Loucy (cell line): ENCODE results near the gene ARMC6.

Experiments
- H2AFZ ChIP-seq: fragments of 200-600 bp; sonication (generic); 2 replicates; pipeline ENCODE4 v1.6.0; 2016; ENCODE audit warnings: antibody characterized with exemption, mild to moderate bottlenecking, low read length, moderate library complexity
- H3F3A ChIP-seq: fragments of 200-600 bp; 2 replicates; pipeline ENCODE4 v1.6.0; 2016; ENCODE audit warnings: antibody characterized with exemption, low read depth, mild to moderate bottlenecking
- H3K27me3 ChIP-seq: fragments of 200-600 bp; sonication (generic); 2 replicates; pipeline ENCODE4 v1.6.1; 2014; ENCODE audit warnings: low read length, mild to moderate bottlenecking; ENCODE audit not compliant: insufficient read depth, poor library complexity, severe bottlenecking
- H3K36me3 ChIP-seq: fragments of 200-600 bp; sonication (generic); 2 replicates; pipeline ENCODE4 v1.6.1; 2016; ENCODE audit warnings: low read length; ENCODE audit not compliant: insufficient read depth
- H3K4me1 ChIP-seq: fragments of 200-600 bp; sonication (generic); 2 replicates; pipeline ENCODE4 v1.5.1; 2014; ENCODE audit warnings: low read length, mild to moderate bottlenecking; ENCODE audit not compliant: insufficient read depth, poor library complexity, severe bottlenecking
- H3K4me2 ChIP-seq: fragments of 200-600 bp; sonication (generic); 2 replicates; pipeline ENCODE4 v1.6.0; 2014; ENCODE audit warnings: antibody characterized with exemption, low read length, low read depth, mild to moderate bottlenecking; ENCODE audit not compliant: poor library complexity, severe bottlenecking
- H3K4me3 ChIP-seq: fragments of 200-600 bp; sonication (generic); 2 replicates; pipeline ENCODE4 v1.5.1; 2014; ENCODE audit warnings: low read length, mild to moderate bottlenecking, mixed read lengths; ENCODE audit not compliant: poor library complexity, severe bottlenecking
- H3K79me2 ChIP-seq: fragments of 200-600 bp; sonication (generic); 2 replicates; pipeline ENCODE4 v1.6.1; 2014; ENCODE audit warnings: low read length; ENCODE audit not compliant: insufficient read depth
- H3K9ac ChIP-seq: fragments of 200-600 bp; sonication (generic); 2 replicates; pipeline ENCODE4 v1.6.0; 2014; ENCODE audit warnings: mild to moderate bottlenecking, low read depth, low read length, moderate library complexity; ENCODE audit not compliant: poor library complexity, severe bottlenecking
- H3K9me2 ChIP-seq: fragments of 200-600 bp; sonication (generic); replicated peaks from 2 replicates; pipeline ENCODE4 v1.6.1; 2016; ENCODE audit warnings: low read depth, low read length, mixed read lengths
- H3K9me3 ChIP-seq: fragments of 200-600 bp; sonication (generic); 2 replicates; pipeline ENCODE4 v1.6.1; 2014; ENCODE audit warnings: mild to moderate bottlenecking, antibody characterized with exemption, low read length, low read depth; ENCODE audit not compliant: insufficient read depth
- H4K20me1 ChIP-seq: fragments of 200-600 bp; sonication (generic); 2 replicates; pipeline ENCODE4 v1.6.0; 2014; ENCODE audit warnings: antibody characterized with exemption, low read length, mild to moderate bottlenecking; ENCODE audit not compliant: insufficient read depth, poor library complexity, severe bottlenecking
- EZH2phosphoT487 ChIP-seq: fragments of 200-600 bp; IDR thresholded peaks from 2 replicates; pipeline ENCODE4 v1.6.1; 2018; ENCODE audit warnings: antibody characterized with exemption, mild to moderate bottlenecking, moderate library complexity, borderline replicate concordance
- TF ChIP-seq, protein P1 (sequence below): fragments of 200-600 bp; sonication (generic); conservative IDR thresholded peaks from 2 replicates; pipeline ENCODE4 v1.5.1; 2014; ENCODE audit warnings: mild to moderate bottlenecking, antibody characterized with exemption, low read length

The ARMC6 gene

DNA sequence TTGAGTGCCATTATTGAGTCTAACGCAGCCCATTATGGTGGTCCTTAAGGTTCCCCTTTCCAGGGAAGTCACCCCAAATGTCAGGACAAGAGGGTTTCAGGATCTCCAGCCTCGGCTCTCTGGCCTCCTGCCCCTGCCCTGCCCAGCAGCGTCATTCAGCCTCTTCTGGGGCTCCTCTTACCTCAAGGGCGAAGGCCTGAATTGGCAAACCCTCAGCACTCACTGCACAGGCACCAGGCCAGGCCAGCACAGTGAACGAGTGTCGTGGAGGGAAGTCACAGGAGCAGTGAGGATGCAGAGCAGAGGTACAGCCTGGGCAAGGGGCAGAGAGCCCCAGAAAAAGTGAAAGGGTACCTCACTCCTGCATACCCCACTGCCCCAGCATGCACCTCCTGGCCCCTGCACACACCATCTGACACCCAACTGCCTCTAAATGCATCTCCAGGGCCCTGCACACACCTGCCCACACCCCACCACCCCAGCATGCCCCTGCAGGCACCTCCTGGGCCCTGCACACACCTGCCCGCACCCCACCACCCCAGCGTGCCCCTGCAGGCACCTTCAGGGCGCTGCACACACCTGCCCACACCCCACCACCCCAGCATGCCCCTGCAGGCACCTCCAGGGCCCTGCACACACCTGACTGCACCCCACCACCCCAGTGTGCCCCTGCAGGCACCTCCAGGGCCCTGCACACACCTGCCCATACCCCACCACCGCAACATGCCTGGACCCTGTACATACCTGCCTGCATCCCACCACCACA is 50.2 kb downstream of the ARMC6 start:
- H3K9ac ChIP-seq, result no peak overlapping the region
- H3K4me3 ChIP-seq, result no peak overlapping the region
- no peaks in the 10 kb centered on the region for H3K4me1 ChIP-seq
- no peak for TF ChIP-seq EZH2phosphoT487
- TF ChIP-seq, protein P1, sequence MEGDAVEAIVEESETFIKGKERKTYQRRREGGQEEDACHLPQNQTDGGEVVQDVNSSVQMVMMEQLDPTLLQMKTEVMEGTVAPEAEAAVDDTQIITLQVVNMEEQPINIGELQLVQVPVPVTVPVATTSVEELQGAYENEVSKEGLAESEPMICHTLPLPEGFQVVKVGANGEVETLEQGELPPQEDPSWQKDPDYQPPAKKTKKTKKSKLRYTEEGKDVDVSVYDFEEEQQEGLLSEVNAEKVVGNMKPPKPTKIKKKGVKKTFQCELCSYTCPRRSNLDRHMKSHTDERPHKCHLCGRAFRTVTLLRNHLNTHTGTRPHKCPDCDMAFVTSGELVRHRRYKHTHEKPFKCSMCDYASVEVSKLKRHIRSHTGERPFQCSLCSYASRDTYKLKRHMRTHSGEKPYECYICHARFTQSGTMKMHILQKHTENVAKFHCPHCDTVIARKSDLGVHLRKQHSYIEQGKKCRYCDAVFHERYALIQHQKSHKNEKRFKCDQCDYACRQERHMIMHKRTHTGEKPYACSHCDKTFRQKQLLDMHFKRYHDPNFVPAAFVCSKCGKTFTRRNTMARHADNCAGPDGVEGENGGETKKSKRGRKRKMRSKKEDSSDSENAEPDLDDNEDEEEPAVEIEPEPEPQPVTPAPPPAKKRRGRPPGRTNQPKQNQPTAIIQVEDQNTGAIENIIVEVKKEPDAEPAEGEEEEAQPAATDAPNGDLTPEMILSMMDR, result no peak
- no peak overlapping the region for H3K4me2 ChIP-seq
- no peaks in the 10 kb centered on the region for H4K20me1 ChIP-seq
- no peaks in the 10 kb centered on the region for H3K9me3 ChIP-seq
- H3K79me2 ChIP-seq, result peaks cover 6% of the 10 kb centered on the region; the same call in 1 of the 2 replicates
- H3K9me2 ChIP-seq, result no peaks in the 10 kb centered on the region
- H3K36me3 ChIP-seq, result no peaks in the 10 kb centered on the region
- H3K27me3 ChIP-seq, result no peaks in the 10 kb centered on the region
- H2AFZ ChIP-seq, result no peak overlapping the region
- no peaks in the 10 kb centered on the region for H3F3A ChIP-seq

- no peak overlapping the region for H3K9ac ChIP-seq
- H3F3A ChIP-seq, result no peaks in the 10 kb centered on the region
- no peaks in the 10 kb centered on the region for H3K4me1 ChIP-seq
- TF ChIP-seq, protein P1, result no peak
- no peak for TF ChIP-seq EZH2phosphoT487
- H2AFZ ChIP-seq, result no peak overlapping the region
- no peaks in the 10 kb centered on the region for H3K9me2 ChIP-seq
- no peaks in the 10 kb centered on the region for H3K27me3 ChIP-seq
- no peaks in the 10 kb centered on the region for H4K20me1 ChIP-seq
- no peak overlapping the region for H3K4me2 ChIP-seq
- H3K4me3 ChIP-seq, result no peak overlapping the region
- no peaks in the 10 kb centered on the region for H3K9me3 ChIP-seq
- no peaks in the 10 kb centered on the region for H3K79me2 ChIP-seq
- H3K36me3 ChIP-seq, result no peaks in the 10 kb centered on the region
Measured at GRCh38 chr19:19087676-19088075, 54.3 kb downstream of the ARMC6 start.

- H3K79me2 ChIP-seq, result no peaks in the 10 kb centered on the region
- H2AFZ ChIP-seq, result no peak overlapping the region
- no peaks in the 10 kb centered on the region for H4K20me1 ChIP-seq
- H3K27me3 ChIP-seq, result no peaks in the 10 kb centered on the region
- no peak overlapping the region for H3K4me2 ChIP-seq
- H3K9ac ChIP-seq, result no peak overlapping the region
- no peaks in the 10 kb centered on the region for H3F3A ChIP-seq
- no peaks in the 10 kb centered on the region; the same call in 1 of the 2 replicates for H3K36me3 ChIP-seq
- H3K9me3 ChIP-seq, result no peaks in the 10 kb centered on the region
- H3K4me3 ChIP-seq, result no peak overlapping the region
- no peaks in the 10 kb centered on the region for H3K9me2 ChIP-seq
- no peaks in the 10 kb centered on the region for H3K4me1 ChIP-seq
- no peak for TF ChIP-seq EZH2phosphoT487
- TF ChIP-seq, protein P1, result no peak
Measured at GRCh38 chr19:19094513-19094912, 61.1 kb downstream of the ARMC6 start.
